Measurements from ENCODE around the gene GYG1. TPM values are rescaled to one million over a fixed set of nuclear protein-coding genes. Genes with fewer than 3 reads are reported as not detected.

The GYG1 gene
- total and polyA plus RNA-seq, 2 of the 4 experiments (the other 2 are of a cell fraction): 48.4 to 90.3 TPM

DNA sequence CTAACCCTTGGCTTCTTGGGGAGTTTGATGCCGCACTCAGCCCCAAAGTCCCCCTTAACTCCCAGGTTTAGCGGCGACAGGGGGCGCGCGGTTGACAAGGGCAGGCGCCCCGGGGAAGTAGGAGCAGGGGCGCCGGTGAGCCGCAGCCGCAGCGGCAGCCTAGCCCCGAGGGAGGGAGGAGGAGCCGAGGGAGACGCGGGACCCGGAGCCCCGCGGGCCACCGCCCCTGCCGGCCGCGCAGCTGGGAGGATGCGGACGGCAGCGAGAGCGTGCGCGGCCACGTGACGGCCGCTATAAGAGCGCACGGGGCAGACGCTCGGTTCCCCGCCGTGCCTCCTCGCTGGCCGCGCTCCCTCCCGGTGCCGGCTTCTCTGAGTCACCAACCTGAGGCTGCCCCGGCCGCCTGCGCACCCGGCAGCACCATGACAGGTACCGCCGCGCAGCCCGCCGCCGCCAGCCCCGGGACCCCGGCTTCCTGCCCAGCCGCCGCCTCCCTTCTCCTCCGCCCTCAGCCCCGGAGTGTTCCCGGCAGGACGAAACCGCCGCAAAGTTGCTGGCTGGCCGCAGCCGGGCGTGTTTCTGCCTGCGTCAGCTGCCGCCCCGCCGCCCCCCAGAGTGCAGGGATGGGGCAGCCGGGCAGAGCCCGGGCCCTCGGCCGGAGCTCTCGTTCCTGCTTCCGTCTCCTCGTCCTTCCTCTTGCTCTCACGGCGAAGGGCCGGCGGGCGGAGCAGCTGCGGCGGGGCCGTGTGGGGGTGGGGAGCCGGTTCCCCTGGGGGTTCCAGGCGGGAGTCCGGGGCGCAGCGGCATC, at the start of gene GYG1 (continued):
- TF ChIP-seq BHLHE40 (IDR thresholded peaks at IDR 0.05; ENCODE audit: low read depth, low read length): peak; percentile 80
- TF ChIP-seq, protein P1, sequence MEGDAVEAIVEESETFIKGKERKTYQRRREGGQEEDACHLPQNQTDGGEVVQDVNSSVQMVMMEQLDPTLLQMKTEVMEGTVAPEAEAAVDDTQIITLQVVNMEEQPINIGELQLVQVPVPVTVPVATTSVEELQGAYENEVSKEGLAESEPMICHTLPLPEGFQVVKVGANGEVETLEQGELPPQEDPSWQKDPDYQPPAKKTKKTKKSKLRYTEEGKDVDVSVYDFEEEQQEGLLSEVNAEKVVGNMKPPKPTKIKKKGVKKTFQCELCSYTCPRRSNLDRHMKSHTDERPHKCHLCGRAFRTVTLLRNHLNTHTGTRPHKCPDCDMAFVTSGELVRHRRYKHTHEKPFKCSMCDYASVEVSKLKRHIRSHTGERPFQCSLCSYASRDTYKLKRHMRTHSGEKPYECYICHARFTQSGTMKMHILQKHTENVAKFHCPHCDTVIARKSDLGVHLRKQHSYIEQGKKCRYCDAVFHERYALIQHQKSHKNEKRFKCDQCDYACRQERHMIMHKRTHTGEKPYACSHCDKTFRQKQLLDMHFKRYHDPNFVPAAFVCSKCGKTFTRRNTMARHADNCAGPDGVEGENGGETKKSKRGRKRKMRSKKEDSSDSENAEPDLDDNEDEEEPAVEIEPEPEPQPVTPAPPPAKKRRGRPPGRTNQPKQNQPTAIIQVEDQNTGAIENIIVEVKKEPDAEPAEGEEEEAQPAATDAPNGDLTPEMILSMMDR (conservative IDR thresholded peaks at IDR 0.05; ENCODE audit: low read depth, low read length): peak; percentile 28; the same call in 1 of the 2 replicates
